ENCODE data around the gene TRDN. TPM values are rescaled to one million over a fixed set of nuclear protein-coding genes. Genes with fewer than 3 reads are reported as not detected.

The TRDN gene
- total RNA-seq, 1 donor from 2014 or later = not detected

GRCh38 chr6:123333000-123333756 lies 303.6 kb downstream of the TRDN start:
- Histone ChIP-seq H3K4me3 (ENCODE audit: low read depth, low read length) (no peak overlapping the region), H3K27me3 (ENCODE audit: control insufficient read depth, insufficient read depth, low read length) (no peaks in the 10 kb centered on the region), H3K36me3 (ENCODE audit: control insufficient read depth, insufficient read depth, low read length) (no peaks in the 10 kb centered on the region)
- TF ChIP-seq CTCF (IDR thresholded peaks at IDR 0.05; ENCODE audit: insufficient read depth, low read length, severe bottlenecking) = no peak
- FAIRE-seq (no peak), DNase-seq (ENCODE audit: low read depth) (no peak)

- no peak for TF ChIP-seq CTCF (IDR thresholded peaks at IDR 0.05; ENCODE audit: insufficient read depth, low read length, severe bottlenecking)
- DNase-seq (ENCODE audit: low read depth) (no peak), FAIRE-seq (no peak)
- Histone ChIP-seq H3K36me3 (ENCODE audit: control insufficient read depth, insufficient read depth, low read length) (no peaks in the 10 kb centered on the region), H3K27me3 (ENCODE audit: control insufficient read depth, insufficient read depth, low read length) (no peaks in the 10 kb centered on the region), H3K4me3 (ENCODE audit: low read depth, low read length) (no peak overlapping the region)
These were observed 304.7 kb downstream of the TRDN start for GRCh38 chr6:123332070-123332469.

- DNase-seq (ENCODE audit: low read depth) = peak; percentile 11
- no peaks in the 10 kb centered on the region for H3K27me3 ChIP-seq (ENCODE audit: control insufficient read depth, insufficient read depth, low read length)
- no peak for TF ChIP-seq CTCF (IDR thresholded peaks at IDR 0.05; ENCODE audit: insufficient read depth, low read length, severe bottlenecking)
- no peak for FAIRE-seq
- no peak overlapping the region for H3K4me3 ChIP-seq (ENCODE audit: low read depth, low read length)
- no peaks in the 10 kb centered on the region for H3K36me3 ChIP-seq (ENCODE audit: control insufficient read depth, insufficient read depth, low read length)
These were observed 307.4 kb downstream of the TRDN start for GRCh38 chr6:123329337-123329736.

- peak; percentile 50 for FAIRE-seq
- Histone ChIP-seq H3K36me3 (ENCODE audit: control insufficient read depth, insufficient read depth, low read length) (no peaks in the 10 kb centered on the region), H3K4me3 (ENCODE audit: low read depth, low read length) (no peak overlapping the region), H3K27me3 (ENCODE audit: control insufficient read depth, insufficient read depth, low read length) (no peaks in the 10 kb centered on the region)
- peak; percentile 65 for DNase-seq (ENCODE audit: low read depth)
- no peak for TF ChIP-seq CTCF (IDR thresholded peaks at IDR 0.05; ENCODE audit: insufficient read depth, low read length, severe bottlenecking)
These were observed 313.1 kb downstream of the TRDN start for GRCh38 chr6:123323452-123324329.

GRCh38 chr6:123321020-123321419 lies 315.7 kb downstream of the TRDN start:
- Histone ChIP-seq H3K27me3 (ENCODE audit: control insufficient read depth, insufficient read depth, low read length) (no peaks in the 10 kb centered on the region), H3K4me3 (ENCODE audit: low read depth, low read length) (no peak overlapping the region), H3K36me3 (ENCODE audit: control insufficient read depth, insufficient read depth, low read length) (no peaks in the 10 kb centered on the region)
- TF ChIP-seq CTCF (IDR thresholded peaks at IDR 0.05; ENCODE audit: insufficient read depth, low read length, severe bottlenecking) = no peak
- no peak for FAIRE-seq
- DNase-seq (ENCODE audit: low read depth) = no peak
